Spleen (tissue), 11 donors: ENCODE data around the gene ABHD5. TPM values are rescaled to one million over a fixed set of nuclear protein-coding genes. Genes with fewer than 3 reads are reported as not detected.

Experiments used
- DNase-seq: peaks from one replicate; pipeline ENCODE4 v3.0.0-alpha.2; 2020
- H3K27ac ChIP-seq, 8 donors: fragments of 200-600 bp; sonication (generic) in 7 of 8; 1 replicate in 4 of 8; 2 replicates in 4 of 8; pipeline versions ENCODE4 v1.5.0 to v1.8.0; 2016 to 2021; ENCODE audit warnings: inconsistent platforms in 4 of 8, mild to moderate bottlenecking in 4 of 8, moderate library complexity in 1 of 8
- H3K27me3 ChIP-seq, 7 donors: fragments of 200-600 bp; sonication (generic) in 6 of 7; replicated peaks in 1 of 7; 1 replicate in 4 of 7; 2 replicates in 3 of 7; pipeline versions ENCODE4 v1.5.0 to v1.8.0; 2016 to 2021; ENCODE audit warnings: inconsistent platforms in 3 of 7, mild to moderate bottlenecking in 1 of 7
- H3K36me3 ChIP-seq, 6 donors: fragments of 200-600 bp; sonication (generic) in 5 of 6; 1 replicate in 4 of 6; 2 replicates in 2 of 6; pipeline versions ENCODE4 v1.5.0 to v1.8.0; 2016 to 2021; ENCODE audit warnings: inconsistent platforms in 2 of 6
- H3K4me1 ChIP-seq, 6 donors: fragments of 200-600 bp; sonication (generic) in 5 of 6; 1 replicate in 3 of 6; 2 replicates in 3 of 6; pipeline versions ENCODE4 v1.5.0 to v1.8.0; 2016 to 2021; ENCODE audit warnings: inconsistent platforms in 3 of 6
- H3K4me3 ChIP-seq, 8 donors: fragments of 200-600 bp; sonication (generic) in 7 of 8; 1 replicate in 4 of 8; 2 replicates in 4 of 8; pipeline versions ENCODE4 v1.5.0 to v1.8.0; 2016 to 2021; ENCODE audit warnings: inconsistent platforms in 4 of 8, mild to moderate bottlenecking in 4 of 8, moderate library complexity in 2 of 8
- H3K9me3 ChIP-seq, 8 donors: fragments of 200-600 bp; sonication (generic) in 7 of 8; 1 replicate in 4 of 8; 2 replicates in 4 of 8; pipeline versions ENCODE4 v1.5.0 to v1.8.0; 2016 to 2021; ENCODE audit warnings: inconsistent platforms in 4 of 8
- POLR2A ChIP-seq, 3 donors: fragments of 450-650 bp; IDR thresholded peaks; one replicate each; pipeline ENCODE4 v1.5.1; 2017; ENCODE audit warnings: antibody characterized with exemption in 3 of 3, mild to moderate bottlenecking in 1 of 3
- POLR2AphosphoS5 ChIP-seq, 3 donors: sonication (generic); formaldehyde crosslinking; IDR thresholded peaks; one replicate each; pipeline ENCODE4 v1.5.1; 2017; ENCODE audit warnings: antibody characterized with exemption in 3 of 3
- WGBS, 5 donors: extraction: QIAGEN DNeasy Blood & Tissue Kit in 3 of 5; methylation state at CpG; one replicate each; pipeline versions ENCODE4 v1.1.5 to v1.1.7; 2013 to 2018; 5-methylcytosine and 5-hydroxymethylcytosine counted together
- intact Hi-C: fragments of 100-400 bp; cut with DNase I; formaldehyde crosslinking; loops from one replicate; pipeline ENCODE4 v1.15.0; 2023; ENCODE audit warnings: low total_unique reads
- polyA plus RNA-seq, 3 donors: library from polyadenylated mRNA; stranded (reverse); fragments of 200-250 nt; gene quantifications; one replicate each; pipeline ENCODE4 v1.2.1, GENCODE V29; 2013
- total RNA-seq, 7 donors: library from RNA; depleted of rRNA in 3 of 7; stranded (reverse); fragments of >200 nt in 3 of 7; fragmentation: NEBNext Ultra II Directional in 4 of 7; extraction: Animal tissue kit (Norgen Biotek cat#: 25700) in 4 of 7; gene quantifications; one replicate each; pipeline versions ENCODE4 v1.1.0 to v1.2.1, GENCODE V29; 2016 to 2021
- TF ChIP-seq, protein P1 (sequence below), 11 experiments: fragments of 200-600 bp in 7 of 11; fragments of 450-650 bp in 4 of 11; sonication (generic) in 4 of 11; IDR thresholded peaks in 8 of 11; conservative IDR thresholded peaks in 3 of 11; 1 replicate in 7 of 11; 2 replicates in 4 of 11; pipeline versions ENCODE4 v1.4.0 to v1.8.0; 2016 to 2021; ENCODE audit warnings: antibody characterized with exemption in 11 of 11, inconsistent platforms in 4 of 11, mild to moderate bottlenecking in 1 of 11
- donor health status: healthy with polysubstance abuse.
- donor health status: DM: no; HTN: no; CAD: no; lungs with moderate emphysema.
- donor health status: DM: no; HTN: no; CAD: no.
- donor health status: Bipolar disorder and iron deficiency.
- donor health status: healthy.
- donor health status: DM: no; HTN: no; CAD: no.
- donor health status: DM: yes; HTN: yes; CAD: no.

ABHD5 gene
- total and polyA plus RNA-seq, 10 donors = 2.6 to 44.8 (median 23.1) TPM

DNA sequence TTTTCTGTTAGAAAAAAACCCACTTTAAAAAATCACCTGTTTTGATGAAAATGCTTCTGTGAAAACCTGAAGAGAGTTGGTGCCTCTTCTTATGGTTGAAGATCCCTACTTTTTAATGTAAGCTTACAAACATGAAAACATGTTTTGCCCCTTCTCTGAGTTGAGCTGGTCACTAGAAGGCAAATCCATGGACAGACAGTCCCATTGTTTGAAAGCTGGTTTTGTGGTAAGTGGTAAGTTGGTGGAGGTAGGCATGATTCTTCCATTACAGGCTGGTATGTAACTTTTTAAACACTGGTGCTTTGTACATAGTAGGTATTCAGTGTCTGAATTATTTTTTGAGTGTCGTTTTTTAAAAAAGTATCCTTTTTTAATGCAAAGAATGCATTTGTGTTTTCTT, 6.1 kb downstream of the ABHD5 start:
- H3K36me3 ChIP-seq = peaks cover 0 to 29% (median 2%) of the 10 kb centered on the region in 6 donors
- peaks cover 2 to 54% (median 11%) of the 10 kb centered on the region in 6 donors for H3K4me1 ChIP-seq
- H3K9me3 ChIP-seq = no peaks in the 10 kb centered on the region
- TF ChIP-seq POLR2A (IDR thresholded peaks at IDR 0.05) = no peak
- no peak for TF ChIP-seq POLR2AphosphoS5 (IDR thresholded peaks at IDR 0.05)
- TF ChIP-seq, protein P1, sequence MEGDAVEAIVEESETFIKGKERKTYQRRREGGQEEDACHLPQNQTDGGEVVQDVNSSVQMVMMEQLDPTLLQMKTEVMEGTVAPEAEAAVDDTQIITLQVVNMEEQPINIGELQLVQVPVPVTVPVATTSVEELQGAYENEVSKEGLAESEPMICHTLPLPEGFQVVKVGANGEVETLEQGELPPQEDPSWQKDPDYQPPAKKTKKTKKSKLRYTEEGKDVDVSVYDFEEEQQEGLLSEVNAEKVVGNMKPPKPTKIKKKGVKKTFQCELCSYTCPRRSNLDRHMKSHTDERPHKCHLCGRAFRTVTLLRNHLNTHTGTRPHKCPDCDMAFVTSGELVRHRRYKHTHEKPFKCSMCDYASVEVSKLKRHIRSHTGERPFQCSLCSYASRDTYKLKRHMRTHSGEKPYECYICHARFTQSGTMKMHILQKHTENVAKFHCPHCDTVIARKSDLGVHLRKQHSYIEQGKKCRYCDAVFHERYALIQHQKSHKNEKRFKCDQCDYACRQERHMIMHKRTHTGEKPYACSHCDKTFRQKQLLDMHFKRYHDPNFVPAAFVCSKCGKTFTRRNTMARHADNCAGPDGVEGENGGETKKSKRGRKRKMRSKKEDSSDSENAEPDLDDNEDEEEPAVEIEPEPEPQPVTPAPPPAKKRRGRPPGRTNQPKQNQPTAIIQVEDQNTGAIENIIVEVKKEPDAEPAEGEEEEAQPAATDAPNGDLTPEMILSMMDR (IDR thresholded peaks at IDR 0.05 in 8 of 11, conservative IDR thresholded peaks at IDR 0.05 in 3 of 11) = no peak
- H3K27ac ChIP-seq = peak overlapping the region in 4 of 8 donors; percentile 32 to 95 (median 70)
- H3K4me3 ChIP-seq = no peak overlapping the region
- no peak for DNase-seq
- no peaks in the 10 kb centered on the region for H3K27me3 ChIP-seq
- 91 to 100% (median 97%) methylated on average over 1 of the region's 1 CpG for WGBS, 5 donors
- intact Hi-C loops = no loop called here

DNA sequence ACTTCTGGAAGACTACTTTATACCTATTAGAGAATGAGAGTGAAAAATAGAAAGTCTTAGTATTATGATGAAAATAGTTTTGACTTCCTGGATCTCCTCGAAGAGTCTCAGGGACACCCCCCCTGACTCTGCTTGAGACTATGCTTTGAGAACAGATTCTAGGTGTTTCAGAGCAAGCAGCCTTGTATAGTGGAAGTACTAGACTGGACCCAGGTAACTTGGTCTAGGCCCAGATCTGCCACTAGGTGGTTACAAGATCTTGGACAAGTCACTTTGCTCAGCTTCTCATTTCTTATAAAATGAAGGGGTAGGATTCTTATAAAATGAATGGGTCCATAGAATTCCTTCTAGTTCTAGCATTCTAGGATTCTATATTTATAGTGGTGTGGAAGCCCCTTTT, 9.1 kb downstream of the ABHD5 start:
- peaks cover 0 to 54% (median 7%) of the 10 kb centered on the region in 6 donors for H3K36me3 ChIP-seq
- no peak for TF ChIP-seq POLR2A (IDR thresholded peaks at IDR 0.05)
- TF ChIP-seq POLR2AphosphoS5 (IDR thresholded peaks at IDR 0.05) = no peak
- TF ChIP-seq, protein P1 (IDR thresholded peaks at IDR 0.05 in 8 of 11, conservative IDR thresholded peaks at IDR 0.05 in 3 of 11) = peak in 1 of 11 experiments; percentile 16
- peaks cover 0 to 33% (median 0%) of the 10 kb centered on the region in 6 donors for H3K4me1 ChIP-seq
- 46 to 79% (median 70%) methylated on average over 1 of the region's 1 CpG for WGBS, 5 donors
- intact Hi-C loops = no loop called here
- no peaks in the 10 kb centered on the region for H3K9me3 ChIP-seq
- DNase-seq = no peak
- H3K27me3 ChIP-seq = no peaks in the 10 kb centered on the region
- H3K27ac ChIP-seq = no peak overlapping the region
- H3K4me3 ChIP-seq = no peak overlapping the region

DNA sequence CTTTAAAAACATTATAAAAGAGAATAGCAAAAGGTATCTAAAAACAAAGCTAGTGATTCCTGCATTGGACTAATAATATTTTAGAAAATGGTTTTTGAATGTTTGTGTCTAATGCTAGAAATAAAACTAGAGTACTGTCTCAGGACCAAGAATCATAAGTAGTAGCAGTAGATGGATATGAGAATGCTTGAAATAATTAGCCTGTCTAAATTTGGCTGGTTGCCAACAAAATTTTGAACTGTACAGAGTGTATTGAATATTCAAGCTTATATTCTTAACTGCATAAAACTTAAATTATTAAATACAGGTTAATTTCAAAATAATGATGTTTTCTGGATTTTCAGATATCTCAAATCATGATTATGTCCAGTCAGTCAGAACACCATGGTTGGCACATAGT, 14.0 kb downstream of the ABHD5 start:
- peaks cover 0 to 21% (median 0%) of the 10 kb centered on the region in 6 donors for H3K4me1 ChIP-seq
- TF ChIP-seq POLR2AphosphoS5 (IDR thresholded peaks at IDR 0.05) (no peak), POLR2A (IDR thresholded peaks at IDR 0.05) (no peak)
- TF ChIP-seq, protein P1 (IDR thresholded peaks at IDR 0.05 in 8 of 11, conservative IDR thresholded peaks at IDR 0.05 in 3 of 11) = no peak
- peaks cover 0 to 73% (median 7%) of the 10 kb centered on the region in 6 donors for H3K36me3 ChIP-seq
- H3K4me3 ChIP-seq = no peak overlapping the region
- peak overlapping the region in 1 of 8 donors; percentile 51 for H3K27ac ChIP-seq
- no peak for DNase-seq
- no peaks in the 10 kb centered on the region for H3K9me3 ChIP-seq
- H3K27me3 ChIP-seq = no peaks in the 10 kb centered on the region
- intact Hi-C loops = no loop called here

DNA sequence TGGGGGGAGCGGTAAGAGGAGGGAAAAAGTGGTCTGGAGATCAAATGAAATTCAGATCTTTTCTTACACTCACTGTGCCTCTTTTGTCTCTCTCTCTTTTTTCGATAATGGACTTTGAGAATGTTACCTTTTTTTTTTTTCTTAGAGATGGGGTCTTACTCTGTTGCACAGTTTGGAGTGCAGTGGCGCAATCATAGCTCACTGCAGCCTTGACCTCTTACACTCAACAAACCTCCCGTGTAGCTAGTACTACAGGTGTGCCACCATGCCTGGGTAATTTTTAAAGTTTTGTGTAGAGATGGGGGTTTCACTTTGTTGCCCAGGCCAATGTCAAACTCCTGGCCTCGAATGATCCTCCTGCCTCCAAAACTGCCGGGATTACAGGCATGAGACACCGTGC, 15.6 kb downstream of the ABHD5 start:
- DNase-seq = no peak
- Histone ChIP-seq H3K27me3 (no peaks in the 10 kb centered on the region), H3K9me3 (no peaks in the 10 kb centered on the region), H3K4me3 (no peak overlapping the region), H3K4me1 (peaks cover 0 to 21% (median 0%) of the 10 kb centered on the region in 6 donors), H3K36me3 (peaks cover 0 to 64% (median 7%) of the 10 kb centered on the region in 6 donors), H3K27ac (no peak overlapping the region)
- WGBS, 5 donors = 80 to 95% (median 92%) methylated on average over 7 of the region's 7 CpGs
- intact Hi-C loops = no loop called here
- TF ChIP-seq, protein P1 (IDR thresholded peaks at IDR 0.05 in 8 of 11, conservative IDR thresholded peaks at IDR 0.05 in 3 of 11) = no peak
- TF ChIP-seq POLR2AphosphoS5 (IDR thresholded peaks at IDR 0.05) (no peak), POLR2A (IDR thresholded peaks at IDR 0.05) (no peak)
